Measurements from ENCODE around the gene ARL15.

- no peak for TF ChIP-seq CTCF (IDR thresholded peaks at IDR 0.05; ENCODE audit: extremely low read depth in 1 of 2, insufficient read depth in 1 of 2, low read depth in 1 of 2, low read length in 2 of 2)
- no peak for TF ChIP-seq EZH2 (IDR thresholded peaks at IDR 0.05; ENCODE audit: borderline replicate concordance, low read depth, low read length, severe bottlenecking)
- TF ChIP-seq POLR2A (IDR thresholded peaks at IDR 0.05; ENCODE audit: low read depth, low read length), result no peak
- TF ChIP-seq POLR2AphosphoS5 (IDR thresholded peaks at IDR 0.05; ENCODE audit: insufficient read depth, low read depth, low read length), result no peak
- TF ChIP-seq FOS (IDR thresholded peaks at IDR 0.05; ENCODE audit: borderline replicate concordance, insufficient read depth, low read length), result no peak
- TF ChIP-seq MAX (IDR thresholded peaks at IDR 0.05; ENCODE audit: insufficient read depth, insufficient read length), result no peak
- TF ChIP-seq MYC (IDR thresholded peaks at IDR 0.05; ENCODE audit: low read depth, low read length), result no peak
- no peak for TF ChIP-seq JUN (IDR thresholded peaks at IDR 0.05; ENCODE audit: borderline replicate concordance, insufficient read depth, insufficient read length, low read depth)
- TF ChIP-seq GATA2 (IDR thresholded peaks at IDR 0.05; ENCODE audit: insufficient read depth, insufficient read length, low read depth, low read length), result no peak
Measured at GRCh38 chr5:53926026-53926425, 384.3 kb downstream of the ARL15 start.

Data from endothelial cell of umbilical vein (primary cell).